ENCODE results near the gene SMYD3.

DNA sequence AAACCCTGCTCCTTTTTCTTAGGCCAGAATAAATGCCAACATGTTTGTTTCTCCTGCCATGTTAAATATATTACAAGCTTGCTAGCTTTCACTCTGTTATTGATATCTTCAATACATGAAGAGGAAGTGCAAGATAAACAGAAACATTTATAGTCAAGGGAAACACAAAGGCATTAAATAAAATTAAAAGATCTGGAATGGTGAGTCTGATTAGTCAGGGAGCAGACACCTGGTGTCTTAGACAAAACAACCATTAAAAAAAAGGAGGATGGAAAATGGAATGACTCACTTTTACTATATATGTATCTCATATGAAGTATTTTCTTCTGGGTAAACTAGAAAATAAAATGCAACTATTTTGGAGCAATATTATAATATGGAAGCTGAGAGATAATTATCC, 123.3 kb downstream of the SMYD3 start:
- TF ChIP-seq CTCF (IDR thresholded peaks at IDR 0.05; ENCODE audit: low read depth, low read length, poor library complexity, severe bottlenecking) = no peak
- TF ChIP-seq EZH2phosphoT487 (IDR thresholded peaks at IDR 0.05; ENCODE audit: borderline replicate concordance, low read length) = no peak

Measured in DOHH2 (cell line).